Measurements from ENCODE around the gene MGAT5. TPM values are rescaled to one million over a fixed set of nuclear protein-coding genes. Genes with fewer than 3 reads are reported as not detected.
A peak's percentile ranks its signal among the peaks of the same experiment; 100 is the strongest.

Gene MGAT5
- total RNA-seq, 2 experiments from 2014 or later: 60.8 to 68.0 TPM

GRCh38 chr2:134408386-134408785 is 154.5 kb downstream of the MGAT5 start:
- DNase-seq (ENCODE audit: low spot score): peak; percentile 55
- intact Hi-C loops (cut with micrococcal nuclease; ENCODE audit: unreplicated experiment): no loop called here
- Histone ChIP-seq H4K20me1 (ENCODE audit: insufficient read depth, low read length) (no peaks in the 10 kb centered on the region), H2AFZ (ENCODE audit: low read length) (no peak overlapping the region), H3K4me1 (ENCODE audit: insufficient read depth, low read length, poor library complexity, severe bottlenecking) (peaks cover 74% of the 10 kb centered on the region), H3K4me3 (ENCODE audit: low read depth, low read length, poor library complexity, severe bottlenecking) (peak overlapping the region; percentile 14), H3K36me3 (ENCODE audit: insufficient read depth, low read length) (peaks cover 56% of the 10 kb centered on the region), H3K27ac (ENCODE audit: low read depth, low read length, poor library complexity, severe bottlenecking) (peak overlapping the region; percentile 99), H3K4me2 (ENCODE audit: low read length) (peak overlapping the region; percentile 81), H3K9me3 (ENCODE audit: low read length) (no peaks in the 10 kb centered on the region), H3K9me2 (ENCODE audit: insufficient read depth, low read length) (no peaks in the 10 kb centered on the region), H3K79me2 (ENCODE audit: insufficient read depth, low read depth, low read length) (peaks cover 16% of the 10 kb centered on the region; the same call in 1 of the 2 replicates)
- TF ChIP-seq CTCF (conservative IDR thresholded peaks at IDR 0.05; ENCODE audit: low read length) (no peak), EZH2phosphoT487 (IDR thresholded peaks at IDR 0.05; ENCODE audit: borderline replicate concordance, low read depth, low read length) (no peak)
- ChIA-PET CTCF (ENCODE audit: unreplicated experiment) (no interaction called here), POLR2A (interaction anchor here (0.7 to 1.9 kb wide), 4 partner anchors 10 to 166 kb away, joined by 3 to 4 read pairs (median 4); no protein-coding TSS in a partner anchor)
- no TSS peak for BruUV-seq (replicated peaks)

GRCh38 chr2:134408791-134409190 is 154.9 kb downstream of the MGAT5 start:
- H4K20me1 ChIP-seq (ENCODE audit: insufficient read depth, low read length): no peaks in the 10 kb centered on the region
- H3K27ac ChIP-seq (ENCODE audit: low read depth, low read length, poor library complexity, severe bottlenecking): peak overlapping the region; percentile 99
- peaks cover 77% of the 10 kb centered on the region for H3K4me1 ChIP-seq (ENCODE audit: insufficient read depth, low read length, poor library complexity, severe bottlenecking)
- no peak overlapping the region for H3K4me3 ChIP-seq (ENCODE audit: low read depth, low read length, poor library complexity, severe bottlenecking)
- peaks cover 16% of the 10 kb centered on the region; the same call in 1 of the 2 replicates for H3K79me2 ChIP-seq (ENCODE audit: insufficient read depth, low read depth, low read length)
- no peaks in the 10 kb centered on the region for H3K9me3 ChIP-seq (ENCODE audit: low read length)
- no TSS peak for BruUV-seq (replicated peaks)
- no peak for DNase-seq (ENCODE audit: low spot score)
- intact Hi-C loops (cut with micrococcal nuclease; ENCODE audit: unreplicated experiment): no loop called here
- peaks cover 56% of the 10 kb centered on the region for H3K36me3 ChIP-seq (ENCODE audit: insufficient read depth, low read length)
- CTCF ChIA-PET (ENCODE audit: unreplicated experiment): no interaction called here
- no peaks in the 10 kb centered on the region for H3K9me2 ChIP-seq (ENCODE audit: insufficient read depth, low read length)
- TF ChIP-seq CTCF (conservative IDR thresholded peaks at IDR 0.05; ENCODE audit: low read length): no peak
- no peak for TF ChIP-seq EZH2phosphoT487 (IDR thresholded peaks at IDR 0.05; ENCODE audit: borderline replicate concordance, low read depth, low read length)
- H2AFZ ChIP-seq (ENCODE audit: low read length): no peak overlapping the region
- peak overlapping the region; percentile 81 for H3K4me2 ChIP-seq (ENCODE audit: low read length)
- POLR2A ChIA-PET: interaction anchor here (0.7 to 3.9 kb wide), 7 partner anchors 10 to 290 kb away, joined by 3 to 20 read pairs (median 4); no protein-coding TSS in a partner anchor

GRCh38 chr2:134410006-134410405 is 156.1 kb downstream of the MGAT5 start:
- peaks cover 16% of the 10 kb centered on the region; the same call in 1 of the 2 replicates for H3K79me2 ChIP-seq (ENCODE audit: insufficient read depth, low read depth, low read length)
- DNase-seq (ENCODE audit: low spot score): no peak
- ChIA-PET POLR2A (interaction anchor here (0.6 to 3.9 kb wide), 12 partner anchors 10 to 292 kb away, joined by 3 to 26 read pairs (median 4); no protein-coding TSS in a partner anchor), CTCF (ENCODE audit: unreplicated experiment) (interaction anchor here (0.6 to 2.0 kb wide), 2 partner anchors 135 to 294 kb away, joined by 3 to 9 read pairs; no protein-coding TSS in a partner anchor)
- H3K4me2 ChIP-seq (ENCODE audit: low read length): peak overlapping the region; percentile 81
- peak overlapping the region; percentile 39 for H3K4me3 ChIP-seq (ENCODE audit: low read depth, low read length, poor library complexity, severe bottlenecking)
- intact Hi-C loops (cut with micrococcal nuclease; ENCODE audit: unreplicated experiment): loop anchor here (2.0 kb wide), 1 partner anchor 157 kb away; no protein-coding TSS in a partner anchor
- peaks cover 81% of the 10 kb centered on the region for H3K4me1 ChIP-seq (ENCODE audit: insufficient read depth, low read length, poor library complexity, severe bottlenecking)
- no TSS peak for BruUV-seq (replicated peaks)
- H3K9me3 ChIP-seq (ENCODE audit: low read length): no peaks in the 10 kb centered on the region
- no peak overlapping the region for H2AFZ ChIP-seq (ENCODE audit: low read length)
- no peak for TF ChIP-seq EZH2phosphoT487 (IDR thresholded peaks at IDR 0.05; ENCODE audit: borderline replicate concordance, low read depth, low read length)
- TF ChIP-seq CTCF (conservative IDR thresholded peaks at IDR 0.05; ENCODE audit: low read length): no peak
- peaks cover 55% of the 10 kb centered on the region for H3K36me3 ChIP-seq (ENCODE audit: insufficient read depth, low read length)
- no peaks in the 10 kb centered on the region for H4K20me1 ChIP-seq (ENCODE audit: insufficient read depth, low read length)
- H3K9me2 ChIP-seq (ENCODE audit: insufficient read depth, low read length): no peaks in the 10 kb centered on the region
- H3K27ac ChIP-seq (ENCODE audit: low read depth, low read length, poor library complexity, severe bottlenecking): peak overlapping the region; percentile 99
